ENCODE measurements around the gene NCKAP5.

The NCKAP5 gene

GRCh38 chr2:132782176-132782783 lies 786.0 kb downstream of the NCKAP5 start:
- DNase-seq (ENCODE audit: low read depth): no peak
- TF ChIP-seq MAX (IDR thresholded peaks at IDR 0.05; ENCODE audit: low read depth, low read length) (no peak), MYC (IDR thresholded peaks at IDR 0.05; ENCODE audit: low read depth, low read length) (no peak), POLR2A (IDR thresholded peaks at IDR 0.05; ENCODE audit: extremely low read depth, insufficient read length) (no peak)
- TF ChIP-seq, protein P1, sequence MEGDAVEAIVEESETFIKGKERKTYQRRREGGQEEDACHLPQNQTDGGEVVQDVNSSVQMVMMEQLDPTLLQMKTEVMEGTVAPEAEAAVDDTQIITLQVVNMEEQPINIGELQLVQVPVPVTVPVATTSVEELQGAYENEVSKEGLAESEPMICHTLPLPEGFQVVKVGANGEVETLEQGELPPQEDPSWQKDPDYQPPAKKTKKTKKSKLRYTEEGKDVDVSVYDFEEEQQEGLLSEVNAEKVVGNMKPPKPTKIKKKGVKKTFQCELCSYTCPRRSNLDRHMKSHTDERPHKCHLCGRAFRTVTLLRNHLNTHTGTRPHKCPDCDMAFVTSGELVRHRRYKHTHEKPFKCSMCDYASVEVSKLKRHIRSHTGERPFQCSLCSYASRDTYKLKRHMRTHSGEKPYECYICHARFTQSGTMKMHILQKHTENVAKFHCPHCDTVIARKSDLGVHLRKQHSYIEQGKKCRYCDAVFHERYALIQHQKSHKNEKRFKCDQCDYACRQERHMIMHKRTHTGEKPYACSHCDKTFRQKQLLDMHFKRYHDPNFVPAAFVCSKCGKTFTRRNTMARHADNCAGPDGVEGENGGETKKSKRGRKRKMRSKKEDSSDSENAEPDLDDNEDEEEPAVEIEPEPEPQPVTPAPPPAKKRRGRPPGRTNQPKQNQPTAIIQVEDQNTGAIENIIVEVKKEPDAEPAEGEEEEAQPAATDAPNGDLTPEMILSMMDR (IDR thresholded peaks at IDR 0.05; ENCODE audit: low read depth, low read length): no peak
- H3K4me3 ChIP-seq (ENCODE audit: low read depth, low read length): no peak overlapping the region

DNA sequence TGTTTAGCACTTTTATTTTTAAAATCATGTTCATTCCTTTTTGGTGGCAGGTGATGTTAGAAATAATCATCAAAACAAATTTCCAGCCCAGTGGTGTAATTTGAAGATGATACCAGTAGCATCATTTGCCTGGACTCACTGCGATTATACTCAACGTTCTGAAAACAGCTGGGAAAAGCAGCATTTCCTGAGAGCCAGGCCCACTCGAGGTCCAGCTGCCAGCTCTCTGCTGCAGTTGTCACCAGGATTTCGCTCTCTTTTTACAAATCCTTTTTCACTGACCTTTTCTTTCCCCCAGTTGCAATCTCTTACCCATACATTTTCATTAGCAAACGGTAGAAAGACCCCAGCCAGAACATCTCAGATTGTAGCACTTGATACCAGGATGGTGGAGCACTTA lies 787.6 kb downstream of the NCKAP5 start:
- no peak overlapping the region for H3K4me3 ChIP-seq (ENCODE audit: low read depth, low read length)
- DNase-seq (ENCODE audit: low read depth): no peak
- no peak for TF ChIP-seq MAX (IDR thresholded peaks at IDR 0.05; ENCODE audit: low read depth, low read length)
- TF ChIP-seq, protein P1 (IDR thresholded peaks at IDR 0.05; ENCODE audit: low read depth, low read length): no peak
- TF ChIP-seq MYC (IDR thresholded peaks at IDR 0.05; ENCODE audit: low read depth, low read length): no peak
- TF ChIP-seq POLR2A (IDR thresholded peaks at IDR 0.05; ENCODE audit: extremely low read depth, insufficient read length): no peak

DNA sequence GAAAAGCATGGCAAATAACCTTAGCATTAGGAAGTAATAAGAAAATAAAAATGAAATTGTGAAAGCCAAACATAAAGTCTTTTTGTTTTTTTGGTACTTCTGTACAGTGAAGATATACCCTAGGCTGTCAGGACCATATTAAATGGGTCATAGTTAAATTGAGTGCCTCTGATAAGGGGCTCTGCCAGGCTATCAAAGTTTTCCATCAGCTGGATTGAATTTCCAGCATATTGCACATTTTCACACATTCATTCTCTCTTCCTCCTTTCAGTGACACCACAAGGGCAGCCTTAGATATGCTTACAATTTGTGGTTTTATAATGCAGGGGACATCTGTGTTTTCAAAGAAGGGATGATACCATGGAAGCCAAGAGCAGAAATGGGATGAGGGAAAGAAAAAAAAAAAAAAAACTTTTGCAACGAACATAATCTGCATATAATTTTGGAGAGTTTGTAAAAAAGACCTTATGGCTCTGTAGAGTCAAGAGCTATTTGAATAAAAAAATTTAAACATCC lies 789.0 kb downstream of the NCKAP5 start:
- TF ChIP-seq POLR2A (IDR thresholded peaks at IDR 0.05; ENCODE audit: extremely low read depth, insufficient read length): no peak
- no peak for TF ChIP-seq MAX (IDR thresholded peaks at IDR 0.05; ENCODE audit: low read depth, low read length)
- no peak for TF ChIP-seq MYC (IDR thresholded peaks at IDR 0.05; ENCODE audit: low read depth, low read length)
- TF ChIP-seq, protein P1 (IDR thresholded peaks at IDR 0.05; ENCODE audit: low read depth, low read length): no peak
- DNase-seq (ENCODE audit: low read depth): no peak
- H3K4me3 ChIP-seq (ENCODE audit: low read depth, low read length): no peak overlapping the region

GRCh38 chr2:132776287-132776686 lies 792.0 kb downstream of the NCKAP5 start:
- no peak overlapping the region for H3K4me3 ChIP-seq (ENCODE audit: low read depth, low read length)
- TF ChIP-seq POLR2A (IDR thresholded peaks at IDR 0.05; ENCODE audit: extremely low read depth, insufficient read length): no peak
- TF ChIP-seq MAX (IDR thresholded peaks at IDR 0.05; ENCODE audit: low read depth, low read length): no peak
- TF ChIP-seq MYC (IDR thresholded peaks at IDR 0.05; ENCODE audit: low read depth, low read length): no peak
- no peak for DNase-seq (ENCODE audit: low read depth)

GRCh38 chr2:132774189-132774588 lies 794.1 kb downstream of the NCKAP5 start:
- no peak overlapping the region for H3K4me3 ChIP-seq (ENCODE audit: low read depth, low read length)
- no peak for DNase-seq (ENCODE audit: low read depth)
- no peak for TF ChIP-seq MAX (IDR thresholded peaks at IDR 0.05; ENCODE audit: low read depth, low read length)
- no peak for TF ChIP-seq POLR2A (IDR thresholded peaks at IDR 0.05; ENCODE audit: extremely low read depth, insufficient read length)
- TF ChIP-seq MYC (IDR thresholded peaks at IDR 0.05; ENCODE audit: low read depth, low read length): no peak
- TF ChIP-seq, protein P1 (IDR thresholded peaks at IDR 0.05; ENCODE audit: low read depth, low read length): no peak

GRCh38 chr2:132773331-132773730 lies 794.9 kb downstream of the NCKAP5 start:
- no peak overlapping the region for H3K4me3 ChIP-seq (ENCODE audit: low read depth, low read length)
- DNase-seq (ENCODE audit: low read depth): no peak
- TF ChIP-seq, protein P1 (IDR thresholded peaks at IDR 0.05; ENCODE audit: low read depth, low read length): no peak
- TF ChIP-seq MAX (IDR thresholded peaks at IDR 0.05; ENCODE audit: low read depth, low read length) (no peak), MYC (IDR thresholded peaks at IDR 0.05; ENCODE audit: low read depth, low read length) (no peak), POLR2A (IDR thresholded peaks at IDR 0.05; ENCODE audit: extremely low read depth, insufficient read length) (no peak)

Data from NB4 (cell line).